Activated CD8-positive, alpha-beta T cell treated with anti-CD3 and anti-CD28 coated beads, Interleukin-2, amount 10 ng/mL, durations not matched to agents 7 days and 5 days (primary cell): ENCODE measurements around the gene HOXB2. TPM values are rescaled to one million over a fixed set of nuclear protein-coding genes. Genes with fewer than 3 reads are reported as not detected.

Experiments
- ATAC-seq: fragments of 150-1000 bp; cut with Tn5 transposase; one replicate; pipeline ENCODE4 v1.10.0; 2021; ENCODE audit warnings: moderate library complexity
- CTCF ChIA-PET: fragments of 350-600 bp; sonication (Branson Sonifier 250); formaldehyde crosslinking; loops from one replicate; lab custom pipeline; 2021; ENCODE audit warnings: antibody characterized with exemption; lab: Charles Lee
- POLR2A ChIA-PET: fragments of 350-600 bp; sonication (Branson Sonifier 250); formaldehyde crosslinking; loops from one replicate; lab custom pipeline; 2021; ENCODE audit warnings: antibody characterized with exemption; lab: Charles Lee
- DNase-seq: peaks from one replicate; pipeline ENCODE4 v3.0.0-alpha.2; 2020
- H3K27ac Mint-ChIP-seq: one replicate; pipeline ENCODE4 v1.8.0; 2021; ENCODE audit warnings: mild to moderate bottlenecking, mixed read lengths
- H3K27me3 Mint-ChIP-seq: one replicate; pipeline ENCODE4 v1.8.0; 2021; ENCODE audit warnings: low read depth, mixed read lengths
- H3K36me3 Mint-ChIP-seq: one replicate; pipeline ENCODE4 v1.8.0; 2021; ENCODE audit warnings: low read depth, mixed read lengths
- H3K4me1 Mint-ChIP-seq: one replicate; pipeline ENCODE4 v1.8.0; 2021; ENCODE audit warnings: low read depth, mixed read lengths
- H3K4me3 Mint-ChIP-seq: one replicate; pipeline ENCODE4 v1.8.0; 2021; ENCODE audit warnings: mild to moderate bottlenecking, mixed read lengths
- H3K9me3 Mint-ChIP-seq: one replicate; pipeline ENCODE4 v1.8.0; 2022; ENCODE audit warnings: mixed read lengths; ENCODE audit not compliant: insufficient read depth
- total RNA-seq, 2 experiments: library from RNA; stranded (reverse); gene quantifications; one replicate each; pipeline ENCODE4 v1.2.3, GENCODE V29; 2021

The HOXB2 gene
- total RNA-seq, 2 experiments from 2014 or later = 15.7 to 17.7 TPM

GRCh38 chr17:48528936-48529682 is 15.8 kb downstream of the HOXB2 start:
- Mint-ChIP-seq H3K27ac (no peak overlapping the region), H3K4me1 (peaks cover 2% of the 10 kb centered on the region), H3K36me3 (no peaks in the 10 kb centered on the region), H3K27me3 (peaks cover 36% of the 10 kb centered on the region), H3K9me3 (no peaks in the 10 kb centered on the region), H3K4me3 (no peak overlapping the region)
- ATAC-seq = no peak
- CTCF ChIA-PET = interaction anchor here (1.6 kb wide), 1 partner anchor 13 kb away, joined by 3 read pairs; no protein-coding TSS in a partner anchor
- no peak for DNase-seq
- POLR2A ChIA-PET = no interaction called here

DNA sequence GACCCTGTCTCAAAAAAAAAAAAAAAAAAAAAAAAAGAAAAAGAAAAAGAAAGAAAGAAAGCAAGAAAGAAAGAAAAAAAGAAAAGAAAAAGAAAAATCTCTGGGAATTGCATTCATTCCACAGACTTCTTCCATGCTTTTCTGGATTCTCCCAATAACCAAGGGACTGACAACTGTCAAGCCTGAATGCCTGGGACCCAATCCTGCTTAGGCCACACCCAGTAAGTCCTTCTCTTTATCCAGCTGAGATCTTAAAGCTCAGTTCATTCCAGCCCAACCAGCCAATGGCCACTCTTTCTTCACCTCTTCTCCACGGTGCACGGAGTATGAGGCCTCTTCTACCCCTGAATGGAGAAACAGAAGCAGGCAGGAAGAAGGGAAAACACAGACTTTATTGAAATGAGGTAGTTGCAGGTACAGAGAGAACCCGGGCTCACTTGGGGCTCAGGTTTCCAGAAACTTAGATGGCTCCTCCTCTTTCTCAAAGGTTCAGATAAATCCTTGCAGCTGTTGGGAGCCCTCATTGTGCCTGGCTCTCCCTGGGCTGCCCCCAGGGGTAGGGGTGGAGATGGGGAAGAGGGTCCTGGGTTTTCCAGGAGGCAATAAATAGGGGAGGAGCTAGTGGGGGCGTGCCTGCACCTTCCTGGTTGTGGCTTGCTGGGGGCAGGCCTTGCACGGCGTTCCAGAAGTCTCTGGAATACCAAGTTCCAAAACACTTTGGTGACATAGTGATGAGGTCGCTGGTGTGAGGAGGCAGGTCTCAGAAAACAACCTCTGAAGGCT is 16.6 kb downstream of the HOXB2 start:
- Mint-ChIP-seq H3K36me3 (no peaks in the 10 kb centered on the region), H3K27me3 (peaks cover 40% of the 10 kb centered on the region), H3K4me3 (no peak overlapping the region), H3K4me1 (peaks cover 2% of the 10 kb centered on the region), H3K9me3 (no peaks in the 10 kb centered on the region), H3K27ac (no peak overlapping the region)
- ATAC-seq (no peak), DNase-seq (no peak)
- POLR2A ChIA-PET = no interaction called here
- CTCF ChIA-PET = interaction anchor here (1.6 kb wide), 1 partner anchor 13 kb away, joined by 3 read pairs; no protein-coding TSS in a partner anchor

- ChIA-PET CTCF (interaction anchor here (1.4 kb wide), 1 partner anchor 35 kb away, joined by 3 read pairs; no protein-coding TSS in a partner anchor), POLR2A (no interaction called here)
- Mint-ChIP-seq H3K36me3 (no peaks in the 10 kb centered on the region), H3K27me3 (peaks cover 46% of the 10 kb centered on the region), H3K27ac (no peak overlapping the region), H3K4me3 (no peak overlapping the region), H3K4me1 (peaks cover 2% of the 10 kb centered on the region), H3K9me3 (no peaks in the 10 kb centered on the region)
- no peak for DNase-seq
- ATAC-seq = no peak
These were observed 17.4 kb downstream of the HOXB2 start for GRCh38 chr17:48527547-48527932.

DNA sequence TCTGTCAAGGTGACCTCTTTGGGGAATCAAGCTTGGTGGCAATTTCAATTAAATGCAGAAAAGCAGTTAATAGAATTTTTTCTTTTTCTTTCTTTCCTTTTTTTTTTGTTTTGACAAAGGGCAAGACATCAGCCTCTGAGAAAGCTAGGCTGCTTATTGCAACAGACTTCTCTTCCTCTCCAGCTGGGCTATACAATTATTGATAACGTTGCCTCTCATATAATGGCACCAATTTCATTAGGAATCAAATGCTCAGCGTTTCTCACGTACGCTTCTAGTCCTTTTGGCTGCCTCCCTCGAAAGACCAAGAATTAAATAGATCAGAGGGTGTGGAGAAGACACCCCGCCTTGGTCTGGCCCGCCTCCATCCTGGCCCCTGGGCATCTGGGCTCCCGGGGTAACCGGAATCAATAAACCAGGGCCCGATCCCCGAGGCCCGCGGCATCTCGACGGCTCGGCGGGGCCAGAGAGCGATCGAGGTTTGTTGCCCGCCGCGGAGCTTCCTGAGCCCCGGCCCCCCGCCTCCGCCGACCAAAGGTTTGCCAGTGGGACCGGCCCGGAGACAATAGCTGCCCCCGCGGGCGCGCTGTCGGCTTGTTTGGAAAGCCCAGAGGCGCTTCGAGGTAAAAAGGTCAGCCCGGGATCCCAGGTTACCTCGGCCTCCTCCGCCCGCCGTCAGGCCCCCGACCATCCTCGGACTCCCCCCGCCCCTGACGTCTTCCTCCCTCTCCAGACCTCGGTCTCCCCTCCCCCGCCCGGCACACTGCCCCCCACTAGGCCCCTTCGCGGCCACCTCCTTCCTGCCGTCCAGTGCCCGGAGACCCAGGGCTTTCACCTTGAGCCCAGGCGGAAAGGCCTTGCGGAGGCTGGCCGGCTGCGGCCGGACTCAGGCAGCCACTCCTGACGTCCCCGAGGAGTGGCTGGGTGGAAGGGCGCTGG is 18.0 kb downstream of the HOXB2 start:
- no peak overlapping the region for H3K4me3 Mint-ChIP-seq
- no peak for ATAC-seq
- H3K4me1 Mint-ChIP-seq = peaks cover 2% of the 10 kb centered on the region
- peaks cover 47% of the 10 kb centered on the region for H3K27me3 Mint-ChIP-seq
- DNase-seq = no peak
- no peaks in the 10 kb centered on the region for H3K9me3 Mint-ChIP-seq
- H3K36me3 Mint-ChIP-seq = no peaks in the 10 kb centered on the region
- H3K27ac Mint-ChIP-seq = no peak overlapping the region
- CTCF ChIA-PET = interaction anchor here (0.8 to 1.4 kb wide), 2 partner anchors 13 to 34 kb away, joined by 3 read pairs; no protein-coding TSS in a partner anchor
- POLR2A ChIA-PET = no interaction called here

- H3K36me3 Mint-ChIP-seq = no peaks in the 10 kb centered on the region
- POLR2A ChIA-PET = interaction anchor here (0.6 kb wide), 1 partner anchor 13 kb away, joined by 3 read pairs; no protein-coding TSS in a partner anchor
These were observed 21.9 kb downstream of the HOXB2 start for GRCh38 chr17:48523010-48523409.

DNA sequence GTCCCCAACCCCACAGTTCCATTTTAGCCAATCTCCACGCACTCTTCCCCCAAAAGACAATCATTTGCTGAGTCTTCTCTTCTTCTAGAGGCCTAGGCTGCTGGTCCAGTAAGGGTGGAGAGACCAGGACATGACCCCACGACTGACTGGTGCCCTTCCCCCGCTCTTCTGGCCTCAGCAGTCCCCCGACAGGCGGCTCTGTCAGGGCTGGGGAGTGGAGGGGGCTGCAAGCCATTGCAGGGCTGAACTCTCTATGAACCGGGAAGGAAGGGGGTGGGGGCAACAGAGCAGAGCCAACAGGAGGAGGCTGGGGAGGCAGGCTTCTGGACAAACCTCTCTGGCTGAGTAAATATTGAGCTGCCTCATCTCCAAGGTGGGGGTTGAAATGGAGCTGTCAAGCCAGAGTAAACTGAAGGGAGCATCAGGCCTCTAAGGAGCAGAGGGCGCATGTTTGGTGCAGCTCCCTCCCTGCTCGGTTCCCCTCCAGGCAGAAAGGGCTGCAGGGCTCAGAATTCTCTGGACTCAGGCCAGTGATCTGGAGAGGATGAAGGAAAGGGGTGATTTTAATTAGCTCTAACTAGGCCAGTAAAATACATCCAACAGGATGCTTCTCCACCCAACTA is 22.8 kb downstream of the HOXB2 start:
- CTCF ChIA-PET = interaction anchor here (0.5 to 1.7 kb wide), 4 partner anchors 9 to 259 kb away, joined by 3 to 6 read pairs (median 3); no protein-coding TSS in a partner anchor
- no peak for ATAC-seq
- Mint-ChIP-seq H3K27ac (no peak overlapping the region), H3K36me3 (no peaks in the 10 kb centered on the region), H3K4me3 (no peak overlapping the region), H3K4me1 (peaks cover 13% of the 10 kb centered on the region), H3K9me3 (no peaks in the 10 kb centered on the region), H3K27me3 (peaks cover 55% of the 10 kb centered on the region)
- DNase-seq = no peak
- POLR2A ChIA-PET = interaction anchor here (0.5 to 0.6 kb wide), 2 partner anchors 13 to 26 kb away, joined by 3 read pairs; no protein-coding TSS in a partner anchor

More at GRCh38 chr17:48523010-48523409, 21.9 kb downstream of the HOXB2 start:
- ATAC-seq = no peak
- DNase-seq = no peak
- peaks cover 51% of the 10 kb centered on the region for H3K27me3 Mint-ChIP-seq
- peaks cover 14% of the 10 kb centered on the region for H3K4me1 Mint-ChIP-seq
- H3K27ac Mint-ChIP-seq = no peak overlapping the region
- CTCF ChIA-PET = interaction anchor here (0.8 to 1.7 kb wide), 5 partner anchors 9 to 114 kb away, joined by 3 to 6 read pairs (median 3); no protein-coding TSS in a partner anchor
- no peaks in the 10 kb centered on the region for H3K9me3 Mint-ChIP-seq
- no peak overlapping the region for H3K4me3 Mint-ChIP-seq

GRCh38 chr17:48520631-48521079 is 24.3 kb downstream of the HOXB2 start:
- POLR2A ChIA-PET = no interaction called here
- CTCF ChIA-PET = interaction anchor here (1.1 to 1.4 kb wide), 2 partner anchors 20 to 258 kb away, joined by 3 read pairs; no protein-coding TSS in a partner anchor
- H3K4me3 Mint-ChIP-seq = no peak overlapping the region
- no peaks in the 10 kb centered on the region for H3K9me3 Mint-ChIP-seq
- H3K36me3 Mint-ChIP-seq = no peaks in the 10 kb centered on the region
- H3K27ac Mint-ChIP-seq = no peak overlapping the region
- H3K4me1 Mint-ChIP-seq = peaks cover 13% of the 10 kb centered on the region
- DNase-seq (no peak), ATAC-seq (no peak)
- peaks cover 54% of the 10 kb centered on the region for H3K27me3 Mint-ChIP-seq

DNA sequence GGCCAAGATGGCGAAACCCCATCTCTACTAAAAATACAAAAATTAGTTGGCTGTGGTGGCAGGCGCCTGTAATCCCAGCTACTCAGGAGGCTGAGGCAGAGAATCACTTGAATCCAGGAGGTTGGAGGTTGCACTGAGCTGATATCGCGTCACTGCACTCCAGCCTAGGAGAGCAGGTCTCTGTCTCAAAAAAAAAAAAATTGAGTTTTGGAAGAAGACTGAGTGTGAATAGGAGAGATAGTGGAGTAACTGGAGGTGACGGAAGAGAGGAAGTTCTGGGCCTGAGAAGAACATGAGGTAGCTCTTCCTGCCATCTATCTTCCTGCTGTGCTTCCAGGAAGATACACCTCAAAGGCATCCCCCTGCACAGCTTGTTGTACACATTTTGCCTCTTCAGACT is 25.5 kb downstream of the HOXB2 start:
- DNase-seq (no peak), ATAC-seq (no peak)
- Mint-ChIP-seq H3K36me3 (no peaks in the 10 kb centered on the region), H3K4me3 (no peak overlapping the region), H3K27me3 (peaks cover 58% of the 10 kb centered on the region), H3K4me1 (peaks cover 22% of the 10 kb centered on the region), H3K27ac (no peak overlapping the region), H3K9me3 (no peaks in the 10 kb centered on the region)
- ChIA-PET CTCF (interaction anchor here (0.7 to 0.8 kb wide), 2 partner anchors 15 to 27 kb away, joined by 3 read pairs; no protein-coding TSS in a partner anchor), POLR2A (no interaction called here)

DNA sequence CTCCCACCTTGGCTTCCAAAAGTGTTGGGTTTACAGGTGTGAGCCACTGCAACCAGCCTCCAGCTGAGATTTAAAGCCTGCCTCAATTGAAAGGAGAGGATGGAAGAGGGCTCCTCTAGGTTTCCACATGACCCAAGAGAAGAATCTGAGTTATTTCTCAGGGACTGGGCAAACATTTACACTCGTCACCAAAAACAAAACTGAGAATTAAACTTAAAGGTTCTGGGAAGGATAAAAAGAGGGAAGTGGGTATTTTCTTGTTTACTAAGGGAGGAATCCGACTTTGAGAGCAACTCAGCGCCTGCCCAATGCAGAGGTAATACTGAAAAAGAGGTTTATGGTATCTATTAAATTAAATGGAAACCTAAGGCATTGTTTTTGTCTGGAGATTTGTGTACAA is 27.4 kb downstream of the HOXB2 start:
- no peak overlapping the region for H3K27ac Mint-ChIP-seq
- H3K27me3 Mint-ChIP-seq = peaks cover 45% of the 10 kb centered on the region
- peaks cover 42% of the 10 kb centered on the region for H3K4me1 Mint-ChIP-seq
- no peak overlapping the region for H3K4me3 Mint-ChIP-seq
- ChIA-PET POLR2A (no interaction called here), CTCF (no interaction called here)
- DNase-seq (no peak), ATAC-seq (no peak)
- H3K36me3 Mint-ChIP-seq = no peaks in the 10 kb centered on the region
- no peaks in the 10 kb centered on the region for H3K9me3 Mint-ChIP-seq

DNA sequence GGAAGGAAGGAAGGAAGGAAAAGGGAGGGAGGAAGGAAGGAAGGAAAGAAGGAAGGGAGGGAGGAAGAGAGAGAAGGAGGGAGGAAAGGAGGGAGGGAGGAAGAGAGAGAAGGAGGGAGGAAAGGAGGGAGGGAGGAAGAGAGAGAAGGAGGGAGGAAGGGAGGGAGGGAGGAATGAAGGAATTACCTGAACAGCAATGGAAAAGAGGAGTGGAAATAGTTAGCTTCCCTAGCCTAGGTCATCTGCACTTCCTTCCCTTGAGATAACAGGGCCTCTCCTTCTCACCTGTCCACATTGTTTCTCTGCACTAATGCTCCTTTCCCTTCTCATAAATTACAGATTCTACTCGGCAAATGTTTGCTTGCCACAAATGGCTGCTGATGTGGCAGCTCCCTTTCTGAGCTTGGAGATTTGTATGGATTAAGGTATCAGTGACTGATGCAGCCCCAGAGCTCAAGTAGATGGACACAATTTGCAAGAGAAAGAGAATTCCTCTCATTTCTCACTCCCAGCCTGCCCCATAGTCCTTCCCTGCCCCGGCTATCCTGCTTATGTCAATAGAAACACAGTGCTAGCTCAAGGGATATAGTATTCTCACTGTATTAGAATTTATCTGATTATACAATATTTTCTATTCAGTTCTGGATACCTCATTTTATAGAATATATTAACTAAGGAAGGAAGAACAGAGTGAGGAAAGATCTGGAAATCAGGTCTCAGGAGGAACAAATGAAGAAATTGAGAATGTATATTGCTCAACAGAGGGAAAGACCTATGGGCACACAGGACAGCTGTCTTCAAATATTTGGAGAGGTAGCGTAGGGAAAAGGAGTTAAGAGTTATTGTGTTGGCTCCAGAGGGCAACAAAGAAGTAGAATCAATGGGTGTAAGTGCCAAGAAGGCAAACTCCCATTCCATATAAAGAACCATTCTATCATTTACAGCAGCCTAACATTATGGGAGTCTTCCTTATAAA is 28.7 kb downstream of the HOXB2 start:
- Mint-ChIP-seq H3K27ac (no peak overlapping the region), H3K4me1 (peaks cover 53% of the 10 kb centered on the region), H3K4me3 (no peak overlapping the region), H3K36me3 (no peaks in the 10 kb centered on the region), H3K9me3 (no peaks in the 10 kb centered on the region), H3K27me3 (peaks cover 40% of the 10 kb centered on the region)
- ATAC-seq (no peak), DNase-seq (no peak)
- ChIA-PET POLR2A (no interaction called here), CTCF (interaction anchor here (1.0 to 1.1 kb wide), 2 partner anchors 13 to 19 kb away, joined by 3 read pairs; no protein-coding TSS in a partner anchor)
